H1 (cell line): ENCODE results near the gene EPHA7.

ENCODE experiments used
- EP300 ChIP-seq, 2 experiments: IDR thresholded peaks; 1 replicate in 1 of 2; 2 replicates in 1 of 2; pipeline ENCODE4 v1.6.1; 2011 to 2012; ENCODE audit warnings: low read depth in 2 of 2, low read length in 2 of 2, mild to moderate bottlenecking in 2 of 2, borderline replicate concordance in 1 of 2, inconsistent platforms in 1 of 2, moderate library complexity in 1 of 2
- EZH2 ChIP-seq: fragments of 200-600 bp; sonication (generic); IDR thresholded peaks from 2 replicates; pipeline ENCODE4 v1.7.1; 2012; ENCODE audit warnings: low read depth, mild to moderate bottlenecking, moderate library complexity, low read length, inconsistent platforms; ENCODE audit not compliant: severe bottlenecking
- KDM1A ChIP-seq: fragments of 200-600, 300-600 bp; sonication (generic); IDR thresholded peaks from 2 replicates; pipeline ENCODE4 v1.7.1; 2016; ENCODE audit warnings: mild to moderate bottlenecking, low read length, borderline replicate concordance
- NANOG ChIP-seq: IDR thresholded peaks from 2 replicates; pipeline ENCODE4 v1.6.1; 2011; ENCODE audit warnings: low read length, low read depth, mild to moderate bottlenecking, inconsistent platforms; ENCODE audit not compliant: insufficient read depth, poor library complexity, severe bottlenecking
- RAD21 ChIP-seq, 2 experiments: IDR thresholded peaks in 1 of 2; conservative IDR thresholded peaks in 1 of 2; 2 replicates each; pipeline ENCODE4 v1.6.1; 2011; ENCODE audit warnings: low read depth in 2 of 2, low read length in 2 of 2, improper control_type of control experiment in 1 of 2, inconsistent platforms in 1 of 2, mild to moderate bottlenecking in 1 of 2, moderate library complexity in 1 of 2
- RFX5 ChIP-seq: IDR thresholded peaks from 2 replicates; pipeline ENCODE4 v1.6.1; 2011; ENCODE audit warnings: low read depth, low read length, improper control_type of control experiment, borderline replicate concordance
- ZNF274 ChIP-seq: IDR thresholded peaks from 2 replicates; pipeline ENCODE4 v1.7.0; 2012; ENCODE audit warnings: low read length, borderline replicate concordance; ENCODE audit errors: extremely low read depth
- TF ChIP-seq, protein P1 (sequence below), 3 experiments: IDR thresholded peaks; 1 replicate in 2 of 3; 2 replicates in 1 of 3; pipeline versions ENCODE4 v1.5.1 to v1.6.1; 2011; ENCODE audit warnings: low read length in 3 of 3, mild to moderate bottlenecking in 3 of 3, inconsistent platforms in 2 of 3, low read depth in 1 of 3, moderate library complexity in 1 of 3; ENCODE audit not compliant: insufficient read depth in 1 of 3; ENCODE audit errors: control extremely low read depth in 1 of 3

DNA sequence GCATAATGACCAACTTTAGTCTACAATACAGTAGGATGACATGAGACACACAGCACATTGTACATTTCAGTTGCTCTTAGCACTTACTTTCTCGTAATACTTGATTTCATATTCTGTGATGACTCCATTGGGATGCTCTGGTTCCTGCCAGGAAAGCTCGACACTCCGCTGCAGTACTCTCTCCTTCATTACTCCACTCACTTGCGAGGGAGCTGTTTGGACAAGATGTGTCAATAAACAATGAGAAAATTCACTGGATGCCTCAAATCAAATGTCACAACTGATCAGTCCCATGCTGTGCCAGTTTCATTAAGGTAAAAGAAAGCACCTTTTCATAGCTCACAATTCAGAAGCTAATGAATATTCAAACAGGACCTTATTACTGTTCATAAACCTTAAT, 147.1 kb downstream of the EPHA7 start:
- TF ChIP-seq ZNF274: no peak
- no peak for TF ChIP-seq KDM1A
- TF ChIP-seq RAD21 (IDR thresholded peaks at IDR 0.05 in 1 of 2, conservative IDR thresholded peaks at IDR 0.05 in 1 of 2; ENCODE audit: low read depth in 2 of 2, low read length in 2 of 2): no peak
- TF ChIP-seq, protein P1, sequence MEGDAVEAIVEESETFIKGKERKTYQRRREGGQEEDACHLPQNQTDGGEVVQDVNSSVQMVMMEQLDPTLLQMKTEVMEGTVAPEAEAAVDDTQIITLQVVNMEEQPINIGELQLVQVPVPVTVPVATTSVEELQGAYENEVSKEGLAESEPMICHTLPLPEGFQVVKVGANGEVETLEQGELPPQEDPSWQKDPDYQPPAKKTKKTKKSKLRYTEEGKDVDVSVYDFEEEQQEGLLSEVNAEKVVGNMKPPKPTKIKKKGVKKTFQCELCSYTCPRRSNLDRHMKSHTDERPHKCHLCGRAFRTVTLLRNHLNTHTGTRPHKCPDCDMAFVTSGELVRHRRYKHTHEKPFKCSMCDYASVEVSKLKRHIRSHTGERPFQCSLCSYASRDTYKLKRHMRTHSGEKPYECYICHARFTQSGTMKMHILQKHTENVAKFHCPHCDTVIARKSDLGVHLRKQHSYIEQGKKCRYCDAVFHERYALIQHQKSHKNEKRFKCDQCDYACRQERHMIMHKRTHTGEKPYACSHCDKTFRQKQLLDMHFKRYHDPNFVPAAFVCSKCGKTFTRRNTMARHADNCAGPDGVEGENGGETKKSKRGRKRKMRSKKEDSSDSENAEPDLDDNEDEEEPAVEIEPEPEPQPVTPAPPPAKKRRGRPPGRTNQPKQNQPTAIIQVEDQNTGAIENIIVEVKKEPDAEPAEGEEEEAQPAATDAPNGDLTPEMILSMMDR (IDR thresholded peaks at IDR 0.05; ENCODE audit: control extremely low read depth in 1 of 3, insufficient read depth in 1 of 3, low read depth in 1 of 3, low read length in 3 of 3): no peak
- TF ChIP-seq EP300 (IDR thresholded peaks at IDR 0.05; ENCODE audit: borderline replicate concordance in 1 of 2, low read depth in 2 of 2, low read length in 2 of 2): no peak
- no peak for TF ChIP-seq RFX5
- TF ChIP-seq NANOG: no peak
- no peak for TF ChIP-seq EZH2
